GM18861 (cell line): ENCODE results near the gene ECE1.

Source experiments
- ATAC-seq: cut with Tn5 transposase; IDR thresholded peaks from one replicate; pipeline ENCODE4 v1.9.1; 2021; ENCODE audit not compliant: unreplicated experiment

ECE1 gene

DNA sequence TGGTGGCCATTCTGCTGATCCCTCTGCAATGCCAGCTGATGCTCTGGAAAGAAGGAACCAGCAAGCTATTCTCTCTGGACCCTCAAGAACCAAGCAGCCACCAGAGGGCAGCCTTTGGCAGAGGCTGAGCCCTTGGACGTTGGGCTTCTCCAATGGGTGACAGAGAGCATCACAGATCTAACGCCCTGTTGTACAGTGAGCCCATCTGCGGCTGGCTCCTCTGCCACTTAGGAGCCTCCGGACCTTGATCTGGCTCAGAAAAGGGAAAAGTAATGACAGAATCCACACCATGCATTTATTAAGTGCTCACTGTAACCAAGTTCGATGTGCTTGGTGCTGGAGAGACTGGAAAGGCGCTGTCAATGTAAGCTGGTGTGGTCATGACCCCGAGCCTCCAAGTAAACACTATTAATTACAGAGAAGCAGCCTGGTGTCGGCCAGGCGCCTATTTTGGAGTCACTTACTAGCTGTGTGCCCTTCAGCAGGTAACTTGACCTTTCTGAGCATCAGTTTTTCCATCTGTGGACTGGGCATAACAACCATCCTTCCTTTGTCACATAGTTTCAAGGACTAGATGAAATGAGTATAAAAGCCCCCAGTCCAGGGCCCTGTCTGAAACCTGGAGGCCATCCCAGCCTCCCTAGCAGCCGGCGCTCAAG is 34.9 kb downstream of the ECE1 start:
- no peak for ATAC-seq

DNA sequence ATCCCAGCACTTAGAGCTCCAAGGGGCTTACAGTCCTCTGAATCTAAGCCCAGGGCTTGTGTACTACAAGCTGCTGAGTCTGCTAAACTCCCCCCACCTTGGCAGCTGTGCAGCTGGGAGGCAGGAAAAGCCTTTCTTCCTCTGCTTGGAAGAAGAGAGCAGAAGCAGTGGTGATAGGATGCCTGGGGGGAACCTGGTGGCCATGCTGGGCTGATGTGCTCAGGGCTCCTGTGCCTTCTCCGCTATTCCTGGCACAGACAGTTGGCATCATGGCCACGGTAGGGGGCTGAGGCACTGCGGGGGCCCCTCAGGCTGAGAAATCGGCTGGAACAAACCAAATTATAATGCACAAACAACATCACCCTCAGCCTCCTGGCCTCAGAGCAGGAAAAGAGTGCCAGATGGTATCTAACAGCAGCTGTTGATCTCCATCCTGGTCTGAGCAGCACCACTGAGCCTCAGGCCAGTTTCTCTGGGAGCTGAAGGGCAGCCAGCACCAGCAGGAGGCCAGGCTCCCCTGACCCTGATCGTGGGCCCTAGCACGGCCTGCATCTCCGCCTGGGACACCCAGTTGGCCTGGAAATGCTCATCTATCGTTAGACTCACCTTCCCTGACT is 35.8 kb downstream of the ECE1 start:
- no peak for ATAC-seq

DNA sequence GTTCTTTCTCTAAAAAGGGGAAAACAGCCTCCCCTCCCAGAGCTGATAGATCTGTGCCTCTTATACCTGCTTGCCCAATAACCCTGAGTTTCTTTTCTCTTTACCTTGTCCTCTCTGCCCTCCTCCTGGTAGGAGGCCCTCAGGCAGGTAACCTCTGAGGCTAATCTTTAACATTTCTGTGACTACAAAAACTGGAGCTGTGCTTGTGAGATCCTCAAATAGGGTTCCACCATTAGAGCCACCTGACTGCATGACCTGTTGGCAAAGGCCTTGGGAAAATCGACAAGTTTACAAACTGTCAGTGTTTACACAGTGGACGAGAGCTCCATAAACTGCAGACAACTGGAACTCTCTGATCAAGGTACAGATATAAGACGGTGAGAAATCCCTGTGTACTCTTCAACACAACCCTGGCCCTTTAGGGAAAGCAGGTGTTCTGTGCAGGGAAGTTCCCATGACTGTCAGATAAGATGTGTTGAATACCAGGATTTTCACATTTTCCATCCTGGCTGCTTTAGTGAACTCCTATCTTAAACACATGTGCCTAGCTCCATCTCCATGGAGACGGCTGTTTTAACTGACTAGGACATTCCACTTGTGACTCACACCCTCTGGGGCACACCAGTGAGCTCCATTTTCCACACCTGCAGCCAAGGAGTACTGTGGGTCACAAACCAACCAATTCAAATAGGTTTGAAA is 38.3 kb downstream of the ECE1 start:
- ATAC-seq: no peak

DNA sequence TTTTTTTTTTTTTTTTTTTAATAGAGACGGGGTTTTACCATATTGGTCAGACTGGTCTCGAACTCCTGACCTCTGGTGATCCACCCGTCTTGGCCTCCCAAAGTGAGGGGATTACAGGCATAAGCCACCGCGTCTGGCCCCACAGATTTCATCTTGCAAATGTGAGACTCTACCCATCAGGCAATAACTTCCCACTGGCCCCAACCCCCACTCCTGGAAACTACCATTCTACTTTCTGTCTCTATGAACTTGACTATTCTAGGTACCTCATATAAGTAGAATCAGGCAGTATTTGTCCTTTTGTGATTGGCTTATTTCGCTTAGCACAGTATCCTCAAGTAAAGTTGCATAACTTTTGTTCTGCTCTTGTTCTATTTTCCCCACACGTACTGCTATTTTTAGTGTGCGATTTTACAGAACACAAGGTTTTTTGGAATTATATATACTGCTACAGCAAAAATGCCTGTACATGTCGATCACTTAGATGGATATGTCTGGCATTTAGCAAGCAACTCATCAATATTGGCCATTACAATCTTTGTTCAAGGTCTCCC is 40.2 kb downstream of the ECE1 start:
- ATAC-seq: no peak

DNA sequence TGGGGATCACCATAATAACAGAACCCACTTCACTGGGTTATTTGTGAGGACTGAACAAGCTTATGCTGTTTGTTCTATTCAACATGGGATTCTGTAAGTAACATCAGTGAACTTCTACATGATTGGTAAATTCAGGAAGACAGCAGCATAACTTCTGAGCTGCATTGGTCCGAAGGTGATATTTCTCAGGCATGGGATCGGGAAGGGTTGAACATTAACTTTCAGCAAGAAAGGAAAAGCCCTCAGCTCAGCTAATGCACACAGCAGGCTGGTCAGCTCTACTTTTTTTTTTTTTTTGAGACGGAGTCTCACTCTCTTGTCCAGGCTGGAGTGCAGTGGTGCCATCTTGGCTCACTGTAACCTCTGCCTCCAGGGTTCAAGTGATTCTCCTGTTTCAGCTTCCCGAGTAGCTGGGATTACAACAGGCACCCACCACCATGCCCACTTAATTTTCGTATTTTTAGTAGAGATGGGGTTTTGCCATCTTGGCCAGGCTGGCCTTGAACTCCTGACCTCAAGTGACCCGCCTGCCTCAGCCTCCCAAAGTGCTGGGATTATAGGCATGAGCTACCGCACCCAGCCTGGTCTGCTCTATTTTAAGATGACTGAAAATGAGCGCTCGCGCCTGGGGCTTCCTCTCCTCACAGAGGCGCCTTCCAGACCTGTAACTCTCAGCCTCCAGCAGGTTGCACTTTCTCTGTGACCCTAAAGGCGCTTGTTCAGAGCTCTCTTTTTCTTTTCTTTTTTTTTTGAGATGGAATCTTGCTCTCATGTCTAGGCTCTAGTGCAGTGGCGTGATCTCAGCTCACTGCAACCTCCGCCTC is 42.2 kb downstream of the ECE1 start:
- ATAC-seq: no peak

DNA sequence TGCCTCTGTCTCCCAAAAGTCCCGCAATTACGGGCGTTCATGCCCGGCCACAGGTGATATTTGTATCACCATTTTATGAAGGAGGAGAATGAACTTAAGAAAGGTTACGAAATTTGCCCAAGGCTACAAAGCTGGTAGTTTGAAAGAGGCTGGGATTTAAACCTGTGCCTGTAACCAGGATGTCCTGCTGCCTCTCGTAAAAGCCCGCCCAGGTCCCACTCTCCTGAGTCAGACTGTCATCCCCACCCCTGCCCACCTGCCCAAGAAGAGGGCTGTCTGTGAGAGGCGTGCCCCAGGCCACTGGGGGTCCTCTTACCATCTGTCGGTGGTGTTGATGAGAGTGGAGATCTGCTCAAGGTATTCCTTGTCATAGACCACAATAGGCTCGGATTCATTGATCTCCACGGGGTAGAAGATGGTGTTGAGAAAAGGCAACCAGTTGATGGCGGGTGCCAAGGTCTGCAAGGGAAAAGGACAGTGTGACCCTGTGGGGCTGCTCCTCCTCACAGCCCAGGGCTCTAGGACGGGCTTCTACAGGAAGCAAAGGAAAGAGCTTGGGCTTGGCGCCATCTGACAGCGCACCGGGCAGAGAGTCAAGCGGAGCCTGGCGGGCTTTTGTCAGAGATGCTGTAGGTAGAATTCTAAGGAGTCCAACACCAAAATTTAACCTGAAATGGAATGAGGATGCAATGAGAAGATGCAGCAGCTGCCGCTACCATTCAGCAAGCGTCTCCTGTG is 43.2 kb downstream of the ECE1 start:
- ATAC-seq: no peak

DNA sequence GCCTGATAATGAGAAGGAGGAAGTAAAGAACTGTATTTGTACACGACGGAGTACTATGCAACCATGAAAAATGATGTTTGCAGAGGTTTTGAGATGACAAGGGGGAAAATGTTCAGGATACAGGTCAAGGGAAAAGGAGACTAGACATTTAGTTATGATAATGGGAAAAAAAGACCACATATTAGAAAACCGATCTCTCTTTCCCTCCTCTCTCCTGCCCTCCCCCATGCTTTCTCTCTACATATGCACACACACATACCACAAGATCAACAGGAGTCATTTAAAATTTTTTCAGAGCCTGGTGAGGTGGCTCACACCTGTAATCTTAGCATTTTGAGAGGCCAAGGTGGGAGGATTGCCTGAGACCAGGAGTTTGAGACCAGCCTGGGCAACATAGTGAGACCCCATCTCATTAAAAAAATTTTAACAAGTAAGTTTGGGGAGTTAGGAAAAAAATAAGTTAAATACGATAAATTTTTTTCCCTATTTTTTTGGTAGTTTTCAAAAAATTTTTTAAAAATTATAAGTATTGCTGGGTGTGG is 44.5 kb downstream of the ECE1 start:
- ATAC-seq: no peak

DNA sequence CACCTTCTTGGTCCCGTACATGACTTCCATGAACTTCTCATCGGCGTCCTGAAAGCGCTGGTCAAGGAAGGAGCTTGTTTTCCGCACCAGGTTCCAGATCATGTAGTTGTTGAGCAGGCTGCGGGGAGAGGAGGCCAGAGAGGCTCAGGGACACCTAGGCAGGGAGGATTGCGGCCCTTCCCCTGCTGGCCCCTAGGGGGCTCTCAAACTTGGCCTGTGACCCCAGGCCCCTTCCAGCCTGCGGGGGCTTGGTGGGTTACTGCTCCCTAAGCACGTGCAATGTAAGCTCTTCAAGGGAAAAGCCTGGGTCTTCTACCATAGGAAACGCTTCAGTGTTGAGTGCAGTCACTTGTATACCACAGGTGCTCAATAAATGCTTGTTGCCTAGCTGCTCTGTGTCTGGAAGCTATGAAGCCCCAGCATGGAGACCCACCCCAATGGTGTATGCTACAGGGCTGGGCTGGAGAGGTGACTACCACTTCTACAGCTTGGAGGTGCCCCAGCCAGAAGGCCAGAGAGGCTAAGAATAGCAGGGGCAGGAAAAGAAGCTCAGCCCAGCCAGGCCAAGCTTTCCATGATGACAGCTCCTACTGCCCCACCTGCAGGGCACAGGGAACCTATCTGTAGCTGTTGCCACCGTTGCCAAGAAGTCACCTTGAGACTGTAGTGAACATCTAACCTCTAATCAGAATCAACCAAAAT is 45.1 kb downstream of the ECE1 start:
- ATAC-seq: no peak

DNA sequence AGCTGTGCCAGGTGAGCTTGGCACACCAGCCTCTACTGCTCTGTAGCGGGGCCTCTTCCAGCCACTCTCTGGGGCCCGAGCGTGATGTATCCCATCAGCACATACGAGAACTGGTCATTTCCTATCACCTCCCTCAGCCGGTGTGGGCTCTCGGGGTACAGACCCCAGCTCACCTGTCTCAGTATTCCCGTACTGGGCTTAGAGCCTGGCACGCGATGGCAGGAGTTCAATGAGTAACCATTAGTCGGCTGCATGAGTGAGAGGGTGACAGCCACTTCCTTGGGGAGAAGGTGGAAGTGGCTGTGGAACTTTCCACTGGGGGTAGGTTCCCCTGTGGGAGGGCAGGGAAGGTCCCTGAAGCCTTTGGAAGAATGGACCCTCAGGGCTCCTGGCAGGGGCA is 46.1 kb downstream of the ECE1 start:
- no peak for ATAC-seq

DNA sequence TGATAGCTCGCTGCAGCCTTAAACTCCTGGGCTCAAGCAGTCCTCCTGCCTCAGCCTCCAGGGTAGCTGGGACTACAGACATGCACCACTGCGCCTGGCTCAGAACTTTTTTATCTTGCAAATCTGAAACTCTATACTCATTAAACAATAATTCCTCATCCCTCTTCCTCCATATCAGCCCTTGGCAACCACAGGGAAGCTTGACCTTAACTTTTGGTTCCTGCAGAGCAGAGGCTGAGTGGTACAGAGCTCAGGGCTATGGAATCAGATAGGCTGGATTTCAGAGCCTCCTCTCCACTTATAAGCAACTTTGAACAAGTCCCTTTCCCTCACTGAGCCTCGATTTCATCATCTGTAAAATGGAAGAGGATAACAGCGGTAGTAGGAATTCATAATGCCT is 47.4 kb downstream of the ECE1 start:
- ATAC-seq: no peak

DNA sequence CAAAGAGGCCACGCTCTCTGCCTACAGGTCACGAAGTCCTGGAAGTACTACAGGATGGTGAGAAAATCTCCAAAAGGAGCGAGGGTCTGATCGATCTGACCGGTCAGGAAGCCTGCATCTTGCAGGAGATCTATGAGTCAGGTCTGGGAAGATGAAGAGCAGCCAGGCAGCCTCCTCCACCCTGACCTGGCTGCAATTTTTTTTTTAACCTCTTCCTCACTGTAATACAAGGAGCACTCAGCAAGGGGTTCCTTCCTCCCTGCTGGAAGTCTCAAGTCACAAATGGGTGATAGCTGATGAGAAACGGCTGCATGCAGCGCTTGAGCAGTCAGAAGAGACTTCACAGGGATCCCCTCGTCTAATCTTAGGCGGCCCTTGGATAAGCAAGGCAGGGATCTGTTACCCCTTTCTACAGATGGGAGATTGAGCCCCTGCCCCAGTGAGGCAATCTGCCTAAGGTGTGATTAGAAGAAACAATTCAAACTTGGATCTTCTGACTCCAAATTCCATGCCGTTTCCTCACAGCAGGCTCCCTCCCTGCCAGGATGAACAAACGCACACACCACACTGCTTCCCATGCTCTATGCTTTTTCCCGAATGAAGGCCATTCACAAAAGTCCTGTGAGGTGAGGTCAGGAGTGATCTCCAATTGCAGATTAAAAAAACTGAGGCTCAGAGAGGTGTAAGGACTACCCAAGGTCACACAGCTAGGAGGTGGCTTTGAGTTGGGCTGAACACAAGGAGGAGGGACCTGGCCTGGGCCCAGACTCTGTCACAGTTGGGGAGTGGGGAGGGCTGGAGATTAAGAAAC is 48.3 kb downstream of the ECE1 start:
- no peak for ATAC-seq

DNA sequence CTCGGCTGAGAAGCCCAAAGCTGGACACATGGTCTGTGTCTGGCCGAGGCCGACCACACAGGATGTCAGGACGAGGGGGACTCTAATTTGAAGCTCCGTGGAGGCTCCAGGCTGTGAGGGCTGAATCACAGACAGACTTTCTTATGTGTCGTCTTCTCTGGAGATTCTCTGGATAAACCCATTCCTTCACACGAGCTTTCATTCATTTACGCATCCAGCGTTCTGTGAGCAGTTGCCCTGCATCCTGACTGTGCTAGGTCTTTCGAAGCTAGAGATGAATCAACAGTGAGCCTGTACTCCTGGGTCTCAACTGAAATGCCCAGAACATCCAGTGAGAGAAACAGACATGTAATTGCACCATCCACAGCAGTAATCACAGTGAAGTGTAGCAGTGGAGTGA is 49.6 kb downstream of the ECE1 start:
- ATAC-seq: no peak

DNA sequence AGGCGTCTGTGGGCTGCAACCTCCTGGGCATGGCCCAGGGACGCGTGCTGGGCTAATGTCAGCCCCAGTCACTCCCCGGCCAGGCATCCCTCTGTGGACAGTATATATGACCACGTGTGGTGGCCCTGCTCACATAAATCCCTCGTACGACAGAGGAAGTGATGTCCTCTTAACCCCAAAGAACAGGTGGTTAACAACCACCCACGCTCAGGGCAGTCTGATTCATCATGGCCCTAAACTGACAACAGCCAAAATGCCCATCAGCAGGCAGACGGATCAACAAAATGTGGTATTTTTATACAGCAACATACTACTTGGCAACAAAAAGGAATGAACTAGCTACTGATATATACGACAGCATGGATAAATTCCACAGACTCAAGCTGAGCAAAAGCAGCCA is 51.0 kb downstream of the ECE1 start:
- ATAC-seq: no peak

DNA sequence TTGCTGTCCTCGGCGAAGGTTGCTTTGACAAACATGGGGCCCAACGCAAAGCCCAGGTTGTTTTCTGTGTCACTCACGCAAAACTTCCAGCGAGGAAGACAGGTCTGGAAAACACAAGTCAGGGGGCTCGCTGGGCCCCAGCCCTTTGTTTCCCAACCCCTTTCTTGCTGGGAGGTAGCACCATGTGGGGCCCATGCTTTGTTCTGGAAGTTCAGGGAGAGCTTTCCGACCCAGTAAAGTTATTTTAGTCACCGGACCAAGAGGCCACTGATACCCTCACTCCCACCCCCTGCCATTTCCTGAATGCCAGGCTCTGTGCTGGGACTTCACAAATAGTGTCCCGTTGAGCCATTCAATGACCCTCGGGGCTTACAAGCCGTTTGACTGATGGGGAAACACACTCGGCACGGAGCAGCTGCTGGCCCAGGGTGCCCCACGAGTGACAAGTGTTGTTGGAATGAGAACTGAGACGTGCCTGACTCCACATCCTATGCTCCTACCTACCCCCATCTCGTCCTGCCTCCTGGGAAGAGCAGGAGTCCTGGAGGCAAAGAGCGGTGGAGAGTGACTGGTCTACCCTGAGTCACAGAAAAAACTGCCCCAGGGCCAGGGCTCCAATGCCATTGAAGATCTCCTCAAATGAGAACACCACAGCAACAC is 52.0 kb downstream of the ECE1 start:
- ATAC-seq: no peak

DNA sequence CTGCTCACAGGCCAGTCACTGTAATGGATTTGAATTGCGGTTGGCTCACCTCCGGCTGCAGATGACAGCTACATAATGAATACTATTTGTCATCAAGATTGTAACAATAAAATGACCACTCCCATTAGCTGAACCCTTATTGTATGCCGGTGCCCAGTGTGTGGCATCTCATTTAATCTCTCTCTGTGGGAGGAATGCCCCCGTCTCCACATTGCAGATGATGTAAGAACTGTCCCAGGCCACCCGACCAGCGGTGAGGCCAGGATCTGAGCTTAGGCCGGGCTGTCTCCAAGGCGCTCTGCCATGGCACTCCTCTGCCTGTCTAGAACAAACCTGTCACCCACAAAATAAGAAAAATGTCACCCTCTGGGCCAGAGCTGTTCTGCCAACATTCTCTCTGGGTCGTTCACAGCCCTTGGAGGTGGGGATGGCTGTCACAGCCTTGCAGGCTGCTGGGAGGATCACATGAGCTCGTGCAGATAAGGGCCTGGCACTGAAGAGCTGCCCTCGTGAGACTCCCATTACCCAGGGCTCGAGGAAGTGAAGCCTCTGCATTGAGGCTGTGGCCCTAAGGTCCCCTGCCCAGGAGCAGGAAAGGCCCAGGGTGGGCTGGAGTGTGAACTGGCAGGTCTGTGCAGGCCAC is 52.7 kb downstream of the ECE1 start:
- no peak for ATAC-seq

DNA sequence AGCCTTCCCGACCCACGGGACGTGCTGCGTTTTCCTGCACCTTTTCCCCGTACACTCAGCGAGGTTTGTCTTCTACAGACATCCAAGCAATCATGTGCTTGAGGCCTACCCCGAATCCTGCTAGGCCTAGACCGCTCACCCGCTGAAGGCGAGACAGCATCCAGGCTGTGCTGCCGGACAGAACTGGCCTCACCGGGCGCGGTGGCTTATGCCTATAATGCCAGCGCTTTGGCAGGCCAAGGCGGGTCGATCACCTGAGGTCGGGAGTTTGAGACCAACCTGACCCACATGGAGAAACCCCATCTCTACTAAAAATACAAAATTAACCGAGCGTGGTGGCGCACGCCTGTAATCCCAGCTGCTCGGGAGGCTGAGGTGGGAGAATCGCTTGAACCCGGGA is 54.1 kb downstream of the ECE1 start:
- ATAC-seq: no peak

DNA sequence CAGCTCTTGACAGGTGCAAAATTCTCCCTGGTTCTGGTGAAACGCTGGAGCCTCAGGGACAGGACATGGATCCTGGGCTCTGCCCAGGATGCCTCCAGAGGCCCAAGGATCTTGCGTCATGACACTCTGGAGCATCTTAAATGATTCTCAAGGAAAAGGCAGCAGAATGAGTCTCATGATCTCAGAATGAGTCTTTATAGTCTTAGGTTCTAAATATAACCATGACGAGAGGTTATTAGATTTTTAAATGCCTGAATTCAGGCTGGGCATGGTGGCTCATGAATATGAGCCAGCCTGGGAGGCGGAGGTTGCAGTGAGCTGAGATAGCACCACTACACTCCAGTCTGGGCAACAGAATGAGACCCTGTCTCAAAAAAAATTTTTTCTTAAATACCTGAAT is 55.5 kb downstream of the ECE1 start:
- no peak for ATAC-seq

DNA sequence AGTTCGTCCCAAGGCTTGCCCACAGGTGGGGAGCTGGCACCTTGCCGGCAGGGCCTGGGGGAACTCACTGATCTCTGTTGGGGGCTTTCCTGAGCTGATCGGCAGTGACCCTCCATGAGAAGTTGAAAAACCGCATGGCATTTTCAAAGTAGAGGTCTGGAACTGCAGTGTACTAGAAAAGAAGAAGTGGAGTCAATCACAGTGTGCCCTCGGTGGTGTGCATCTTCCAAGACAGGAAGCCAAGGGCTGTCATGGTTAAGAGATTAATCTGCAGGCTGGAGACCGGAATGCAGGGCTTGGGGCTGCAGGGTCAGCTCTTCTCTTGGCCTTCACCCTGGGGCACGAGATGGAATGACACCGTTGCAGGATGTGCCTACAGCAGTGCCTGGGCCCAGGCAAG is 56.8 kb downstream of the ECE1 start:
- no peak for ATAC-seq
